HTR-8/SVneo (cell line): ENCODE data around the gene ASB2.

ENCODE experiments used
- DNase-seq: peaks from one replicate; pipeline ENCODE4 v3.0.0; 2011; ENCODE audit warnings: low spot score, mixed read lengths; ENCODE audit not compliant: insufficient read length
- FAIRE-seq: peaks from 2 replicates; lab custom pipeline; 2011; peaks lifted over from hg19 to GRCh38; lab: Jason Lieb, UNC

ASB2 gene

DNA sequence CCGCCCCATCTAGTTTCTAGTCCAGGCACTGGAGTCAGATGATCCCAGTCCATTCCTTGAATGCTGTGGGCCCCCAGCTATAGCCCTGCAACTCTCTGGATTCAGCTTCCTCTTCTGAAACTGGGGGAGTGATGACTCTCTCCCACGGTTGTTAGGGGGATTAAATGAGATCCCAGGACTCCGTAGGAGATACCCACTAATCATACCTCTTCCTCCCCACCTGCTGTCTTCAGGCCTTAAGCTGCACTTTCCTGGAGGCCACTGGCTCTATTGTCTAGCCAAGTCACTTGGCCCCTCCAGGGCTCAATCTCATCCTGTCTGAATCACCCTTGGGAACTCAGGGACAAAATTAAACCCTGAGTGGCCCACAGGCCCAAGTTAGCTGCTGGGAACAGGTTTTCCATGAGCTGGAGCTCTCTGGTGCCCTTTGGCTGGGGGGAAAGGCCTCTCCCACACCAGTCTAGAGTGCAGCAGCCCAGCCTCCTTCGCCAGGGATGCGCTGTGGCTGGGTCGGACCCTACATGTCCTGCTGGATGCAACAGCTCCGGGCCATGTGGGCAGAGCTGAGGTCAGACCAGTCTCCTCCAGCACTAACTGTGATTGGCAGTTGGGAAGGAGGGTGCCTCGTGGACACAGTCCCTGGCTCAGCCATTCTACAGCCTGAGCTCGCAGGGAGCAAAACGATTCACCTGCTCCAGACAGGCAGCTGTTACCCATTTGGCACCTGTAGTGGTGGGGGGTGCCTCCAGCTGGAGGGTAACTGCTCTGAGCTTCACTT lies 6.0 kb upstream of the ASB2 start:
- DNase-seq (no peak), FAIRE-seq (no peak)

DNA sequence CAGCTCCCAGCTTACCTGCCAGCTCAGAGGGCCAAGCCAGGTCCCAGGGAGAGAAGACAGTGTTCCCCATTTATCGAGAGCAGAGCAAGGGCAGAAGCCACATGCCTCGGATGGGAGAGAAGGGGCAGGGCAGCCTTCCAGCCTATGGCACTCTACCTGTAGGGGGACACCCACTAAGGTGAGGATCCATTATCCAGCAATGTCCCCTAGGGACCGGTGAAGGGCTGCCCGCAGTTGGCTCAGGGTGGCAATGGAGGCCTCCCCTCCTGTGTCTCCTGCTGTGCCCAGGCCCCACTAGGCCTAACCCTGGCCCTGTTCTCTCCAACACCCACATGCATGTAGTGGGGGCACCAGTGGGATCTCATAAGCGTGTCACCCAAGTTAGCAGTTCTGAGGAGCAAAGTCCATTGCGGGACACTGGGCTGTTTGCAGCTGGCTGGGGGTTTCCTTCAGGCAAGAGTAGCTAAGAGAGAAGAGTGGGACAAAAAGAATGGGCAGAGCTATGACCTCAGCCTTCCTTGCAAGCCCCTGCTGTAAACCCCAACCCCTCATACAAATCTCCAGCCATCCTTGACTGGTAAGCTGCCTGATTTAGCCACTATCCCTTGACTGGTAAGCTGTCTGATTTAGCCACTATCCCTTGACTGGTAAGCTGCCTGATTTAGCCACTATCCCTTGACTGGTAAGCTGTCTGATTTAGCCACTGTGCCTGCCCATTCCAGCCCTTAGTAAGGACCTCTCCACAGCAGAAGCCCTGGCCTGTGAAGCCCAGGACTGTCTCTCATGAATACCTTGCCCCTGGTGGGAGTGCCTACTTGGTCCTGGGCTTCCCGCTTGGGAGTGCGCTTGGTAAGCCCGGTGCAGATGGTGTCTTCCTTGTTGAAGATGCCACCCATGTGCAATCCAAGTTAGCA lies 5.2 kb upstream of the ASB2 start:
- DNase-seq = no peak

DNA sequence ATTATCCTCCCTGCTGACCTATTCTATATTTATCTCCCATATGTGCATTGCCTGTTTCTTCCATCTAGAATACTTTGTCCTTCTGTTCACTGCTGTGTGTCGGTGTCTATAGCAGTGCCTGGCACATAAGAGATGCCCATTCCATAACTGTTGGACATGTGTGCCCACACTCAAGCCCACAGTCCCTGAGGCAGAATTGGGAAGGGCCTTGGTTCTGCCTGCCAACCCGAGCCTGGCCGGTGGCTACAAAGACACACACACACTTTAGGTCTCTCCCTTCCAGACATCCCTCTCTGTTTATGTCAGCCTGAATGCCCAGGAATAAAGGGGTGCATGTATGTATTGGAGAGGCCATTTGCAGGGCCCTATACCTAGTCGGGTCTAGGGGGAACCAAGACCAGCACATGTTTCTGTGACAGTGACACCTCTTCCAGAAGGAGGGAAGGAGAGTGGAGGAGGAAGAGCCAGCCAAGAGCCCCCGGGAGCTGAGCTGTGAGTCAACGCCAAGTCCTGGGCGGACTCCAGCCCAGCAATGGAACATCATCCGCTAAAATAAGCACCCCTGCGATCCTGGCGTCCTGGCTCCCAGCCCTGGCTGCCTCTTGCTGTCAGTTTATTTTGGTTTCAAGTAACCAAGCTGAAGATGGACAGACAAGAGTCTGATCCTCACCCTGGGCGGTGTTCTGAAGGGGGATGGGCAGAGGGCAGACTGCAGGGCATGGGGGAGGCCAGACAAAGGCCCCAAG lies 4.3 kb upstream of the ASB2 start:
- FAIRE-seq (no peak), DNase-seq (no peak)

More for the DNA sequence above, 5.2 kb upstream of the ASB2 start:
- FAIRE-seq = no peak

DNA sequence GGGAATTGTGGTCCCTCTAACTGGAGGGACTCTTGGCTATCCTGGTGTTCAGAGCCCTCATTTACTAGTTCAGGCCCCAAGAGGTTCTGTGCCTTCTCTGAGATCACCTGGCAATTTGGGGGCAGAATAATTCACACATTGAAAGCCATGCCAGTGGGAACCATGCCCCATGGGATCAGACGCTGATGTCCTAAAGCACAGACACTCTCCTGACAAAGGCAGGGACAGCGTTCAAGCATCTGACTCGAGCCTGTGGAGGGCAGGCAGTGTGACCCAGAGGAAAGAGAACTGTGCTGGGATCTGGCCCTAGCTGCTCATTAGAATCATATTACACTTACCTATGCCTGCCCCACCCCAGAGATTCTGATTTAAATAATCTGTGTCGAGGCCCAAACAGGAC lies 2.4 kb upstream of the ASB2 start:
- no peak for DNase-seq
- FAIRE-seq = no peak

DNA sequence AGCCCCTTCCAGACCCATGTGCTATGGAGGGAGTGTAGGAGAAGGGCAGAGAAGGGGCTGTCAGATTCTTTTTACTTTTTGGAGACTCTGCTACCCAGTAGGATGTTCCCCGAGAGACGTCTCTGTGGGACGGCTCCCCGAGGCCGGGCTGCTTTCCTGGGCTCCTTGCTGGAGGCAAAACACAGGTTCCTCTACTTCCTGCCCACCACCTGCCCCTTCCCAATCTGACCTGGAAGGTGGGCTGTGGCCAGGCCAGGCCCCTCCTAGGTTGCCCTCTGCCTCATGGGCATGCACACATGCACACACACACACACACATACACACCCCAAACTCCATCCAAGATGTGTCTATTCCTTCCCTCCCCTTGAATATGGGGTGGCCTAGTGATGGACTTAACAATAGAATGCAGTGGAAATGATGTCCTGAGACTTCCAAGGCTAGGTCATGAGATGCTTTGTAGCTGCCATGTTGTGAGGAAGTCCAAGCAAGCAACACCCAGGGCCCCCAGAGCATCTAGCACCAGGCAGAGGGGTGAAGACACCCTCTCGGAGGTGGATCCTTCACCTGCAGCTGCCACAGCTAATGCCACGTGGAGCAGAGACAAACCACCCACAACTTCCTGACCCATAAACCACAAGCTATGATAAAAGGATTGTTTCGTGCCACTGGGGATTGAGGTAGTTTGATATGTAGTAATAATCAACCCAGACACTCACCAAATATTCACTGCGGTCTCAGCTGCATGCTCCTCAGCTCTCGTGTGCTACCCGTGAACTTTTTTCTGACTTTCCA lies 1.6 kb upstream of the ASB2 start:
- no peak for FAIRE-seq

DNA sequence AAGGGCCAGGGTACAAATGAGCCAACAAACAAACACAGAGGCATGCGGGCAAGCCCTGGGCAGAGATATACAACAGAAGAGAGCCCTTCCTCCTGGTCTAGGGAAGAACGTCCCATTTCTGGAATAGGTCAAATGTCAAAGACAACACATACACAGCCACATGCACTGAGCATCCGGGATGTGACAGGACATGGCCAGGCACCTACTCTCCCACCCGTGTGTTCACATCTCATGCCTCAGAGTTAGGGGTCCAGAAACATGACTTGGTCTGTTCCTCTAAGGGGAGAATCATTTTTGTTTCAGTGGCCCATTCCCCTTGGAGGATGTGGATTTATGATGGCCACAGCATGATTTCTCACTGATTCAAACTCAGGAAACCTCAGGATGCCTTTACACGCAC lies 801 bp upstream of the ASB2 start:
- DNase-seq = no peak
- no peak for FAIRE-seq

More for the DNA sequence above, 1.6 kb upstream of the ASB2 start:
- DNase-seq = no peak

DNA sequence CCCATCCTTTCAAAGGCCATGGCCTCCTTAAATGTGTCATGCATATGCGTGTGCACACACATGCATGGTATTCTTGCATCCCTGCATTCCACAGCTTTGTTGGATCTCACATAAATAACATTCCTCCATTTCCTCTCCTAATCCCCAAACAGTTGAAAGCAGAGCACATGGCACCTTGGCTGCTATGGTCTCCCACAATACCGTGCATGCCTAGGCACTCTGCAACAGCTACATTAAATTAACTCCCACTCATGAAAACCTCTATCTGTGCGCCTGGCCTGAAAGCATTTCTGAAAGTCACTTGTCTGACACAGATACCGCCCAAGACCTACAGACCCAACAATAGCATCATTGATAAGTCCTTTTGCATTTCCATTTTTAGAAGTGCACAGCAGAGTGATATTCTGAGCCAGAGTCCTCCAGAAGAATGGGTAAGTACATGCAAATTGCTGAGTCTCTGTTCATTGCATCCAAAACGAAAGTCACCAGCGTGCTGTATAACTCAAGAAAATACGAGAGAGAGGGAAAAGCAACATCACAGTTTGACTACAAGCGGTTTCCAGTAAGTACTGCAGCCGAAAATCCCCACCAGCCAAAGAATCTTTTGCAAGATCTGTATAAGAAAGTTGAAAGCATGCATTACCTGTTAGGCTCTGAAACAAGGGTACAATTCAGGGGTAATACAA lies 436 bp downstream of the ASB2 start:
- FAIRE-seq (no peak), DNase-seq (no peak)

DNA sequence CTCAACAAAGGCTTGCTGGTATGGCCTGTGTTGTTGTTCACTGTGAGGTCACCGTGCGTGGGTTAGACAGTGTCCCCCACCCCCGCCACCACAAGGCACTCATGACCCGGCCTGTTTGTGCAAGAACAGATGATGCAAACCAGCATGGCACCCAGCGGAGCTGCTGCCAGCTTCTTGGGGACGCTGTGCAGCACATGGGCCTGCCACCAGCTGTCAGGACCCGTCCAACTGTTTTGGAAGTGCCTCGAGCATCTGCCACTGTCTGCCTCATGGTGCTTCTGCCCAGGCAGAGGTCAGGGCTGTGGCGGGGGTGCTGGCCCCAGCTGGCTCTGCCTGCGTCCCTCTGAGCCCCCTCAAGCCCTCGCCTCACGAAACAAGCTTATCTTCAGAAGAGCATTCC lies 1.5 kb downstream of the ASB2 start:
- FAIRE-seq (no peak), DNase-seq (no peak)

DNA sequence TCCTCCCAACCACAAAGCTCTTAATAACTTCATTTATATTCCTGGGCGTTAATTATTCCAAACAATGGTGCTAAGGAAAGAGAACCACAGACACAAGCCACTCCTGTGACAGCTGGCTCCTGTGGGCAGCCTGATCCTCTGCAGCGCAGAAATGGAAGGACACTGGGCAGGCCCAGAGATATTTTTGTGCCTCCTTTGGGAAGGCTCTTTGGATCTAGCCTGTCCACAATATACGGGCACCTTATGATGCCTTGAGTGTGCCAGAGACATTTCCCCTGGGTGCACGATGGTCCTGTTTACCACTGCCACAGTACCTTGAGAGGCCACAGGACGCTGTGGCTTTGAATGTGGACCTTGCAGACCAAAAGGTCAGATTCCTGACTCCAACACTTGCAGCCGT lies 2.1 kb downstream of the ASB2 start:
- FAIRE-seq (no peak), DNase-seq (no peak)

DNA sequence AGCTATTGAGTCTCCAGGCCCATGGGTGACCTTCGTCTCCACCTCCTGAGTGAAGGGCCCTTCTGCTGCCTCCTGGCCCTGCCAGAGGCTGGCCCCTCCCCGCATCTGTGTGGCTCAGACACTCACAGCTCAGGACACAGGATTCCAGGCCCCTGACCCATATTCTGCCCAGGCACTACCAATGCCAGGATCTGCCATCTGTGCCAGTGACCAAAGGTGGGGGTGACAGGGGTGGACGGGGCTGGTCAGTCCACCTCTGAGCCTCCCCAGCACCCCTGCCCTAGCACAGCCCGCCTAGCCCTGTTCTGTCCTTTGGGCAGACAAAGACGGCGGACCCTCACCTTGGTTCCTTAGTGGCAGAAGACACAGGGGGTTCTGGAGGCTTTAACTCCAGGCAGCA lies 2.8 kb downstream of the ASB2 start:
- FAIRE-seq (no peak), DNase-seq (no peak)

DNA sequence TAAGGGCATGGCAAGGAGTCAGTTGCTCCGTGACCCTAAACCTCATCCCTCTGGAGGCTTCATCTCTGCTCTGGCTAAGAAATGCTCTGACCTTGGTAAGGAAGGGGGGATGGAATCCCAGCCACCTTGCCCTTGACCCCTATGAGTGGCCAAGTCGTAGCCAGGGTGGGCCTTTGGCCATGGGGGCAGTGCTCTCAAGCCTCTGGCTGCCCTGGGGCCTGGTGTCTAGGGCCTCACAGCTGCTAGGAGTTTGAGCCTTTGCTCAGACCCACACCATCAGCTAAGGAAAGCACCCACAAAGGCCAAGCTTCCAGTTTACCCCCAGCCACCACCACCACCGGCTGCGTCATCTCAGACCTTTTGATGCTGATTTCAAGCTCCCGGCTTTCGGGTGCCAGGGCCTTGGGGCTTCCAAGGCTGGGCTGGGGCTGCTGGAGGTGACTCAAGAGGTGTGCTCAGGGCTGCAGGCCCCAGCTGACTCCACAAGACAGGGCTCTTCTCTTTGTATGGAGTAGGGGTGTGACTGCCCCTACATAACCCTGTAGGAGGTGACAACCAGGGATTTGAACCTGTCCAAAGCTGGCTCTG lies 3.7 kb downstream of the ASB2 start:
- DNase-seq = no peak
- FAIRE-seq = no peak

DNA sequence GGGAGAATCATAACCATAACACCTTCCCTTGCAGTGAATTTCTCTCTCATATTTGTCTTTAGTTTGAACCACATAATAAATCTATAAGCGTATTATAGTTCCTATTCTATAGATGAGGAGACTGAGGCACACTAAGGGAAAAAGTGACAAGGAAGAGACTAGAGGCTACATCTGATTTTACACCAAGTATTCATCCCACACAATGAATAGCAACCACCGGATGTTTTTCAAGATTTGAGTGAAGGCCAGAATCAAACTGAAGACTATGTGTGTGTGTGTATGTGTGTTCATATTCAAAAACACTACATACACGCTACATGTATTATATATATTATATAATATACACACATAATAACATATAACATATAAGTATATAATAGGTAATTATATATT lies 4.7 kb downstream of the ASB2 start:
- FAIRE-seq (no peak), DNase-seq (no peak)

DNA sequence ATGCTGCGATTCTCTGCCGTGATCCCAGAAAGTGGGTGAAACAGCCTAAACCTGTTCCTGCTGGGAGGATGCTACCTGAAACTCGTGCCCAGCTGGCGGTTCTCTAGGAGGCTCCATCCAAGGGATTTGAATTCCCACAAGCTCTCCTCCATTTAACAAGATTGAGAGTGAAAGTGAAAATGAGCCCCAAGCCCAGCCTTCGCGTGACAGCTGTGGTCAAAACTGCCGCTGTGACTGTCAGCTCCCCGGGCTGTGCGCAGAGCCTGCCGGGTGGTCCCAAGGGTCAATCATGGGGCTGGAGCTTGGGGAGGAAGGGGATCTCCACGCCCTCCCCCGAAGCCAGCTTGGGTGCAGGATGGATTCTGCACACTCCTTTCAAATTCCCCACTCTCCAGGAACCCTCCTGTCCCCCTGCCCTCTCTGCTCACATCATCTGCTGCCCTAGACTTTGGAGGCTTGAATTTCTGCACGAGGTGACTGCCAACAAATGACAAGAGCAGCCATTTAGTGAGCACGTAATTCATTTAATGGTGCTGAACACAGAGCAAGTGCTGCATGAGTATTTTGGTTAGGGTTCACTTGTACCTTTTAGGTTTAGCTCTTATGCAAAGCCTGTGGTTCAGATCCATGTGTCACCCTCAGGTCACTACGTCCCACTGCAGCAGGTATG lies 5.3 kb downstream of the ASB2 start:
- DNase-seq = no peak
- no peak for FAIRE-seq

DNA sequence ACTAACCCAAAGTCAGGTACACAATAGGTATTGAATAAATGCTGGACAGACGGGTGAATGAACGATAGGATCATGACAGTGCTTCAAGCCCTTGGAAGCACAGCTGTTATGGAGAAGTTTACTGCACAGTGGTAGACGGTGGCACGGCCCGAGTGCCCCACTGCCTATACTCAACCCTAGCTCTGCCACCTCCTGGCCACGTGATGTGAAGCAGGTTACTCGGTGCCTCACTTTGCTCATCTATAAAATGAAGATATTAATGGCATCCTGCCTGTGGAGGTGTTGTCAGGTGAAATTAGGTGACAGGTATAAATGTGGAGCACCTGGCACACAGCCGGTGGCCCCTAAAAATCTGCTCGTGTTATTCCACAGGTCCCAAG lies 5.8 kb downstream of the ASB2 start:
- DNase-seq (peak; percentile 31), FAIRE-seq (peak; percentile 73)

DNA sequence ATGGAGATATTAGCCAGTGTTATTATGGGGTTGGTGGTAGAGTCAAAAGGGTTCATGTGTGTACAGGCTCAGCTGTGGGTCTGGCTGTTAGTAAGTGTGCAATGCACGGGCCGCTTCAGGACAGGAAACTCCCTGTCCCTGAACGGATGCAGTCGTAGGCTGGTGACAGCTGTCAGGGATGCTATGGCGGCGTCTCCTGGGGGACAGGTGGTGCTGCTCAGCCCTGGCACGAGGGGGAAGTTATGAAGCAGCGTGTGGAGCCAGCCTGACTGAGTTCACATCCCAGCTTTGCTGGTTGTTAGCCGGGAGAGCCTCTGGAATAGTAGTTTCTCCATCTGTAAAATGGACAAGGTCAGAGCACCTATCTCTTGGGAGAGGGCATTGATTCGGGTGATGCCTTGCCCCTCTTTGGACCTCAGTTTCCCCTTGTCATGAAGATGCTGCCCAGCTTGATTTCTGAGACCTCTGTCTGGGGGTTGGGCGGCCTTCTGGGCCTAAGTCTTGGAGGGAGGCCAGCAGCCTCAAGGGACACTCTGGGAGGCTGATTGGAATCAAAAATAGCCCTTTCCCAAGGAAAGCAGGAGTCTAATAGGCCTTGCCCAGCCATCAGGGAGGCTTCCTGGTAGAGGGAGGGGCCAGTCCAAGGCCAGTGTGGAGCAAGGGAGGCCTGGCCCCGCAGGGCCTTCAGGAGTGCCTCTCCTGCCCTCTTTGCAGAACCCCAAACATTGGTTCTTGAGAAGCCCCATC lies 7.1 kb downstream of the ASB2 start:
- FAIRE-seq (no peak), DNase-seq (no peak)

DNA sequence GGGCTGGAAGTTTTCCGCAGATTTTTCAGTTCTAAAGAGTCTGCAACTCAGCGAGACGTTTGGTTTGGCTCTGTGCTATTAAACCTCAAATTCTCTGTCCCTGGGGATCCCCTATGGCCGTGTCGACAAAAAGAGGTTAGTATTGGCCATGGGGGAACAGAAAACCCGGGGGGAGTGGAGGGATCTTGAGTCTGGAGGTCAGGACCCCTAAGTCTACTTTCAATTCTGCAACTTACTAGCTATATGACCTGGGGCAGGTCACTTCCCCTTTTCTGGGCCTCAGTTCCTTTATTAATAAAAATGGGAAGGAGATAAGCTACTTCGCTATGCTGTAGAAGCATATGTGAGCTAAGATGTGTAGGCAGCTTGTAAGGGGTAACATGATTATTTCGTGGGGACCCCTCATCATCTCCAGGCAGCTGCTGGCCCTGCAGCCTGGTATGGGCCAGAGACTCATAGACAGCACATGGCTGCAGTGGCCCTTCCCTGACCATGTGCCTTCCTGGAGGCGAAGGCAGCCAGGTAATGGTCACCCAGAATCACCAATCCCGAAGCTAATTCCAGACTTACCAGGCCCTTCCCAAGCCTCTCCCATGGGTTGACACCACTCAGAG lies 8.6 kb downstream of the ASB2 start:
- FAIRE-seq (no peak), DNase-seq (no peak)

DNA sequence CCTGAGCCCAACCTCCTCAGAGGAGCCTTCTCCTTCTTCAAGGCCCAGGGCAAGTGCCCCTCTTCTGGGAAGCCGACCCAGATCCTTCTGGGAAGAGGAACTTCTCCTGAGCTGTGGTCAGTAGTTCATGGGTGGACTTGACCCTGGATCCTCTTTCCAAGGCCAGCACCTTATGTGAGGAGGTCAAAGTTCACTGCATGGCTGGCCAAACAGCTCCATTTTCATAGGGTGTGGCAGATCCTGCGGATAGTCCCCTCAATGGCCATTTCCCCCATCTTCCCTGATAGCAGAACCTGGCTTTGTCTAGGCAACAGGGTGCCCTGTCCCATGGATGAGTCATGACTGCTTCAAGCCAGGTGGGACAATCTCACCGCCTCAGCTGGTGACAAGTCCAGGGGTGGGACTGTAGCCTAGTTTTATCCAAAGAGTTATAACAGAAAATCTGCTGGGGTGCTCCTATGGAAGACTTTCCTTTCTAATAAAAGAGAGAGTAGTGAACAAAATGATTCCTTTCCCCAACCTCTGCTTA lies 10.4 kb downstream of the ASB2 start:
- DNase-seq (no peak), FAIRE-seq (no peak)
